Midbrain (tissue), 1 donor: ENCODE measurements around the gene SUSD2.
"Not testable (repeated sequence)": the region's sequence is repeated elsewhere in the genome, so short reads cannot be mapped to it uniquely, and the experiment has no call there.

ENCODE experiments used
- DNase-seq: peaks from one replicate; lab custom pipeline; 2025; lab: John Stamatoyannopoulos, UW

Gene SUSD2

GRCh38 chr22:24177045-24177444, 4.2 kb upstream of the SUSD2 start:
- no peak for DNase-seq

GRCh38 chr22:24177456-24177855, 3.8 kb upstream of the SUSD2 start:
- DNase-seq = no peak

- DNase-seq = no peak
Measured at GRCh38 chr22:24178021-24178431, 3.3 kb upstream of the SUSD2 start.

- no peak for DNase-seq
Measured at GRCh38 chr22:24178502-24179440, 2.5 kb upstream of the SUSD2 start.

- no peak for DNase-seq
Measured at GRCh38 chr22:24179478-24180210, 1.6 kb upstream of the SUSD2 start.

- no peak for DNase-seq
Measured at GRCh38 chr22:24180316-24181087, 785 bp upstream of the SUSD2 start.

- no peak for DNase-seq
Measured at GRCh38 chr22:24181996-24182899, 961 bp downstream of the SUSD2 start.

- not testable (repeated sequence) for DNase-seq
Measured at GRCh38 chr22:24182900-24183246, 1.6 kb downstream of the SUSD2 start.

GRCh38 chr22:24183321-24184031, 2.2 kb downstream of the SUSD2 start:
- DNase-seq = no peak

- no peak for DNase-seq
Measured at GRCh38 chr22:24184057-24184798, 2.9 kb downstream of the SUSD2 start.

- no peak for DNase-seq
Measured at GRCh38 chr22:24185001-24185500, 3.8 kb downstream of the SUSD2 start.

- no peak for DNase-seq
Measured at GRCh38 chr22:24185501-24186351, 4.4 kb downstream of the SUSD2 start.

- DNase-seq = no peak
Measured at GRCh38 chr22:24186352-24186740, 5.1 kb downstream of the SUSD2 start.

GRCh38 chr22:24186892-24187670, 5.8 kb downstream of the SUSD2 start:
- no peak for DNase-seq

- no peak for DNase-seq
Measured at GRCh38 chr22:24187731-24188644, 6.7 kb downstream of the SUSD2 start.

GRCh38 chr22:24188705-24189248, 7.5 kb downstream of the SUSD2 start:
- no peak for DNase-seq
